ENCODE results near the gene SLC2A11.
A peak's percentile ranks its signal among the peaks of the same experiment; 100 is the strongest.

Gene SLC2A11

GRCh38 chr22:23827351-23827995 lies 30.2 kb upstream of the SLC2A11 start:
- TF ChIP-seq CTCF (IDR thresholded peaks at IDR 0.05; ENCODE audit: low read depth, low read length), result no peak
- no peak for DNase-seq (ENCODE audit: low read depth in 2 of 2)
- no peak overlapping the region for H3K4me3 ChIP-seq (replicated peaks in 1 of 2; ENCODE audit: low read depth in 2 of 2, low read length in 2 of 2)

- no peak overlapping the region for H3K4me3 ChIP-seq (replicated peaks in 1 of 2; ENCODE audit: low read depth in 2 of 2, low read length in 2 of 2)
- no peak for DNase-seq (ENCODE audit: low read depth in 2 of 2)
- no peak for TF ChIP-seq CTCF (IDR thresholded peaks at IDR 0.05; ENCODE audit: low read depth, low read length)
These were observed 28.6 kb upstream of the SLC2A11 start for GRCh38 chr22:23828800-23829680.

GRCh38 chr22:23829845-23830372 lies 27.8 kb upstream of the SLC2A11 start:
- no peak for TF ChIP-seq CTCF (IDR thresholded peaks at IDR 0.05; ENCODE audit: low read depth, low read length)
- H3K4me3 ChIP-seq (replicated peaks in 1 of 2; ENCODE audit: low read depth in 2 of 2, low read length in 2 of 2), result no peak overlapping the region
- peak; percentile 82 to 90 for DNase-seq (ENCODE audit: low read depth in 2 of 2)

GRCh38 chr22:23831261-23831660 lies 26.4 kb upstream of the SLC2A11 start:
- TF ChIP-seq CTCF (IDR thresholded peaks at IDR 0.05; ENCODE audit: low read depth, low read length), result no peak

GRCh38 chr22:23831781-23832180 lies 25.9 kb upstream of the SLC2A11 start:
- TF ChIP-seq CTCF (IDR thresholded peaks at IDR 0.05; ENCODE audit: low read depth, low read length), result no peak
- no peak overlapping the region for H3K4me3 ChIP-seq (replicated peaks in 1 of 2; ENCODE audit: low read depth in 2 of 2, low read length in 2 of 2)
- DNase-seq (ENCODE audit: low read depth in 2 of 2), result no peak

More at GRCh38 chr22:23831261-23831660, 26.4 kb upstream of the SLC2A11 start:
- no peak for DNase-seq (ENCODE audit: low read depth in 2 of 2)
- H3K4me3 ChIP-seq (replicated peaks in 1 of 2; ENCODE audit: low read depth in 2 of 2, low read length in 2 of 2), result no peak overlapping the region

- H3K4me3 ChIP-seq (replicated peaks in 1 of 2; ENCODE audit: low read depth in 2 of 2, low read length in 2 of 2), result no peak overlapping the region
- DNase-seq (ENCODE audit: low read depth in 2 of 2), result no peak
- no peak for TF ChIP-seq CTCF (IDR thresholded peaks at IDR 0.05; ENCODE audit: low read depth, low read length)
These were observed 25.3 kb upstream of the SLC2A11 start for GRCh38 chr22:23832226-23833016.
